ENCODE data around the gene ABCA3. TPM values are rescaled to one million over a fixed set of nuclear protein-coding genes. Genes with fewer than 3 reads are reported as not detected.

Gene ABCA3
- total and polyA plus RNA-seq, 2 donors (not counting 1 experiment from before 2014, with no cell fraction given), result 3.1 to 5.1 TPM

DNA sequence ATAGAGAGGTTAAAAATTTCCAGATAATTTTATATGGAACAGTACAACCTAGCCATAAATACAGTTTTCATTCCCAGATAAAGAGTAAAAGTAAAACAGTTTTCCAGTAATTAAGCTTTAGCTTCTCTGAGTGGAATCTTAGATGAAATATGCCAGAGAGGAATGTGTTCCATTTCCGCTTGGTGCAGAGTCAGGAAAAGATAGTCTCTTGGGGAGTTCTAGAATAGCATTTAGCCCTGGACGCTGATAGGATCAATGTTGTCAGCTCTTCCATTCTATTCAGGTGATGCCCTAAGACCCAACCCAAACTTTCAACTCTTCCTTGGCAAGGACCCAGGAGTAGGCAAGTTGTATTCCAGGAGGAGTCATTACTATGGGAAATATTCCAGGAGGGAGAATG is 30.9 kb upstream of the ABCA3 start:
- no peak overlapping the region for H3K4me2 ChIP-seq (replicated peaks; ENCODE audit: low read depth, low read length, poor library complexity, severe bottlenecking)
- H2AFZ ChIP-seq (ENCODE audit: insufficient read depth, low read depth, low read length, poor library complexity, severe bottlenecking), result no peak overlapping the region
- intact Hi-C loops (cut with micrococcal nuclease), result no loop called here

DNA sequence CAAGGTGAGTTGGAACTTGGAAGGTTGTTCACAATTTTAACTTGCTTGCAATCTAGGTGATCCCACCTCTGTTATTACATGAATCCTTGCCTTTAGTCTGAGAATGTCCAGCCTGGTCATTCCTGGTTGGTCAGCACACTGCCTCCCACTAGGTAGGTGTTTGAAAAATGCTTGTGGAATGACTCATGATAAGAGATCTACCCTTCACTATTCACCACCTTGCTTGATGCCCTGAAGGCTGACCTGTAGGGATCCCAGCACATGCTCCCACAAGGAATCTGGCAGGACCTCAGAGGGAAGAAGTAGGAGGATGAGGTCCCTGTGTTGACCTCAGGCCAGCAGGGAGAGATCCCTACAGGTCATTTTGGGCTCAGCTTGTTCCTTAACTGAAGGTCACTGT is 30.2 kb upstream of the ABCA3 start:
- Histone ChIP-seq H2AFZ (ENCODE audit: insufficient read depth, low read depth, low read length, poor library complexity, severe bottlenecking) (no peak overlapping the region), H3K4me3 (ENCODE audit: control extremely low read depth in 1 of 5, extremely low read depth in 1 of 5, insufficient read depth in 1 of 5, low read depth in 2 of 5, low read length in 4 of 5) (no peak overlapping the region), H3K4me1 (ENCODE audit: control insufficient read depth in 2 of 2, insufficient read depth in 2 of 2, low read length in 2 of 2) (no peaks in the 10 kb centered on the region), H3K4me2 (replicated peaks; ENCODE audit: low read depth, low read length, poor library complexity, severe bottlenecking) (no peak overlapping the region), H3K27ac (ENCODE audit: low read length in 2 of 2) (no peak overlapping the region), H3K27me3 (replicated peaks in 1 of 4; ENCODE audit: control extremely low read depth in 1 of 4, control insufficient read depth in 3 of 4, insufficient read depth in 4 of 4, low read length in 3 of 4) (peaks cover 0 to 22% (median 9%) of the 10 kb centered on the region in 4 experiments), H4K20me1 (ENCODE audit: control insufficient read depth, insufficient read depth, low read length, poor library complexity, severe bottlenecking) (no peaks in the 10 kb centered on the region), H3K9me3 (ENCODE audit: control extremely low read depth in 1 of 3, control insufficient read depth in 2 of 3, insufficient read depth in 1 of 3, low read length in 2 of 3) (no peaks in the 10 kb centered on the region), H3K9ac (ENCODE audit: low read length) (no peak overlapping the region), H3K36me3 (replicated peaks in 1 of 2; ENCODE audit: control extremely low read depth in 1 of 2, control insufficient read depth in 1 of 2, extremely low read depth in 1 of 2, insufficient read depth in 2 of 2, low read length in 1 of 2) (no peaks in the 10 kb centered on the region), H3K79me2 (ENCODE audit: control insufficient read depth, insufficient read depth, low read length) (no peaks in the 10 kb centered on the region)
- H3K9me3 Mint-ChIP-seq (ENCODE audit: insufficient read depth), result no peaks in the 10 kb centered on the region
- CTCF ChIA-PET, result no interaction called here
- H3K4me1 Mint-ChIP-seq, result no peaks in the 10 kb centered on the region
- no peak for DNase-seq
- H3K4me3 Mint-ChIP-seq, result no peak overlapping the region
- H3K27ac Mint-ChIP-seq, result no peak overlapping the region
- ATAC-seq (ENCODE audit: low read depth), result no peak
- TF ChIP-seq EZH2 (IDR thresholded peaks at IDR 0.05; ENCODE audit: borderline replicate concordance, insufficient read depth, low read depth, low read length, poor library complexity, severe bottlenecking), result no peak
- TF ChIP-seq, protein P1, sequence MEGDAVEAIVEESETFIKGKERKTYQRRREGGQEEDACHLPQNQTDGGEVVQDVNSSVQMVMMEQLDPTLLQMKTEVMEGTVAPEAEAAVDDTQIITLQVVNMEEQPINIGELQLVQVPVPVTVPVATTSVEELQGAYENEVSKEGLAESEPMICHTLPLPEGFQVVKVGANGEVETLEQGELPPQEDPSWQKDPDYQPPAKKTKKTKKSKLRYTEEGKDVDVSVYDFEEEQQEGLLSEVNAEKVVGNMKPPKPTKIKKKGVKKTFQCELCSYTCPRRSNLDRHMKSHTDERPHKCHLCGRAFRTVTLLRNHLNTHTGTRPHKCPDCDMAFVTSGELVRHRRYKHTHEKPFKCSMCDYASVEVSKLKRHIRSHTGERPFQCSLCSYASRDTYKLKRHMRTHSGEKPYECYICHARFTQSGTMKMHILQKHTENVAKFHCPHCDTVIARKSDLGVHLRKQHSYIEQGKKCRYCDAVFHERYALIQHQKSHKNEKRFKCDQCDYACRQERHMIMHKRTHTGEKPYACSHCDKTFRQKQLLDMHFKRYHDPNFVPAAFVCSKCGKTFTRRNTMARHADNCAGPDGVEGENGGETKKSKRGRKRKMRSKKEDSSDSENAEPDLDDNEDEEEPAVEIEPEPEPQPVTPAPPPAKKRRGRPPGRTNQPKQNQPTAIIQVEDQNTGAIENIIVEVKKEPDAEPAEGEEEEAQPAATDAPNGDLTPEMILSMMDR (IDR thresholded peaks at IDR 0.05), result no peak
- POLR2A ChIA-PET, result no interaction called here
- intact Hi-C loops (cut with micrococcal nuclease), result no loop called here
- H3K27me3 Mint-ChIP-seq, result peaks cover 33% of the 10 kb centered on the region

More for the DNA sequence above, 30.9 kb upstream of the ABCA3 start:
- no peak overlapping the region for H3K4me3 Mint-ChIP-seq
- H3K4me3 ChIP-seq (ENCODE audit: control extremely low read depth in 1 of 5, extremely low read depth in 1 of 5, insufficient read depth in 1 of 5, low read depth in 2 of 5, low read length in 4 of 5), result no peak overlapping the region
- no peaks in the 10 kb centered on the region for H3K79me2 ChIP-seq (ENCODE audit: control insufficient read depth, insufficient read depth, low read length)
- DNase-seq (no peak), ATAC-seq (ENCODE audit: low read depth) (no peak)
- H3K9me3 ChIP-seq (ENCODE audit: control extremely low read depth in 1 of 3, control insufficient read depth in 2 of 3, insufficient read depth in 1 of 3, low read length in 2 of 3), result no peaks in the 10 kb centered on the region
- no peak overlapping the region for H3K27ac ChIP-seq (ENCODE audit: low read length in 2 of 2)
- TF ChIP-seq EZH2 (IDR thresholded peaks at IDR 0.05; ENCODE audit: borderline replicate concordance, insufficient read depth, low read depth, low read length, poor library complexity, severe bottlenecking), result no peak
- TF ChIP-seq, protein P1 (IDR thresholded peaks at IDR 0.05), result no peak
- H3K27me3 Mint-ChIP-seq, result peaks cover 29% of the 10 kb centered on the region
- no peaks in the 10 kb centered on the region for H4K20me1 ChIP-seq (ENCODE audit: control insufficient read depth, insufficient read depth, low read length, poor library complexity, severe bottlenecking)
- ChIA-PET CTCF (no interaction called here), POLR2A (no interaction called here)
- no peak overlapping the region for H3K9ac ChIP-seq (ENCODE audit: low read length)
- WGBS (ENCODE audit: insufficient coverage), result no CpG with 5 or more reads among the region's 2 CpGs
- H3K4me1 Mint-ChIP-seq, result no peaks in the 10 kb centered on the region
- H3K27me3 ChIP-seq (replicated peaks in 1 of 4; ENCODE audit: control extremely low read depth in 1 of 4, control insufficient read depth in 3 of 4, insufficient read depth in 4 of 4, low read length in 3 of 4), result peaks cover 0 to 22% (median 9%) of the 10 kb centered on the region in 4 experiments
- H3K4me1 ChIP-seq (ENCODE audit: control insufficient read depth in 2 of 2, insufficient read depth in 2 of 2, low read length in 2 of 2), result no peaks in the 10 kb centered on the region
- no peaks in the 10 kb centered on the region for H3K36me3 ChIP-seq (replicated peaks in 1 of 2; ENCODE audit: control extremely low read depth in 1 of 2, control insufficient read depth in 1 of 2, extremely low read depth in 1 of 2, insufficient read depth in 2 of 2, low read length in 1 of 2)
- H3K27ac Mint-ChIP-seq, result no peak overlapping the region
- no peaks in the 10 kb centered on the region for H3K9me3 Mint-ChIP-seq (ENCODE audit: insufficient read depth)

All from B cell (primary cell).